GM23338 (cell line): Measurements from ENCODE around the gene CDH15.

Experiments
- CREB1 ChIP-seq: fragments of 250-450 bp; sonication (Bioruptor Pico); IDR thresholded peaks from 2 replicates; pipeline ENCODE4 v1.5.0; 2020; ENCODE audit warnings: low read depth, mild to moderate bottlenecking, moderate library complexity
- CTCF ChIP-seq, 2 experiments: fragments of 200-600 bp in 1 of 2; sonication (generic) in 1 of 2; conservative IDR thresholded peaks; 2 replicates each; pipeline versions ENCODE4 v1.5.1 to v1.6.1; 2016 to 2017; ENCODE audit warnings: antibody characterized with exemption in 2 of 2, low read depth in 2 of 2, mild to moderate bottlenecking in 2 of 2, moderate library complexity in 1 of 2
- JUNB ChIP-seq: IDR thresholded peaks from one replicate; pipeline ENCODE4 v1.6.1; 2016; ENCODE audit warnings: antibody characterized with exemption; ENCODE audit not compliant: unreplicated experiment
- NANOG ChIP-seq: IDR thresholded peaks from 2 replicates; pipeline ENCODE4 v1.6.1; 2016; ENCODE audit warnings: antibody characterized with exemption, borderline replicate concordance
- POLR2AphosphoS5 ChIP-seq: IDR thresholded peaks from 2 replicates; pipeline ENCODE4 v1.6.1; 2016; ENCODE audit warnings: antibody characterized with exemption, low read depth
- REST ChIP-seq: IDR thresholded peaks from one replicate; pipeline ENCODE4 v1.6.1; 2018; ENCODE audit warnings: antibody characterized with exemption; ENCODE audit not compliant: unreplicated experiment
- STAT1 ChIP-seq: IDR thresholded peaks from one replicate; pipeline ENCODE4 v1.6.1; 2016; ENCODE audit warnings: antibody characterized with exemption; ENCODE audit not compliant: unreplicated experiment

- TF ChIP-seq CTCF (conservative IDR thresholded peaks at IDR 0.05; ENCODE audit: low read depth in 2 of 2) (no peak), POLR2AphosphoS5 (no peak), NANOG (no peak), STAT1 (no peak), JUNB (no peak), REST (no peak), CREB1 (CRISPR knock-in tag) (no peak)
Observed at GRCh38 chr16:89157778-89158177, 13.8 kb upstream of the CDH15 start.
